ENCODE results near the gene TNFRSF19.

TNFRSF19 gene

DNA sequence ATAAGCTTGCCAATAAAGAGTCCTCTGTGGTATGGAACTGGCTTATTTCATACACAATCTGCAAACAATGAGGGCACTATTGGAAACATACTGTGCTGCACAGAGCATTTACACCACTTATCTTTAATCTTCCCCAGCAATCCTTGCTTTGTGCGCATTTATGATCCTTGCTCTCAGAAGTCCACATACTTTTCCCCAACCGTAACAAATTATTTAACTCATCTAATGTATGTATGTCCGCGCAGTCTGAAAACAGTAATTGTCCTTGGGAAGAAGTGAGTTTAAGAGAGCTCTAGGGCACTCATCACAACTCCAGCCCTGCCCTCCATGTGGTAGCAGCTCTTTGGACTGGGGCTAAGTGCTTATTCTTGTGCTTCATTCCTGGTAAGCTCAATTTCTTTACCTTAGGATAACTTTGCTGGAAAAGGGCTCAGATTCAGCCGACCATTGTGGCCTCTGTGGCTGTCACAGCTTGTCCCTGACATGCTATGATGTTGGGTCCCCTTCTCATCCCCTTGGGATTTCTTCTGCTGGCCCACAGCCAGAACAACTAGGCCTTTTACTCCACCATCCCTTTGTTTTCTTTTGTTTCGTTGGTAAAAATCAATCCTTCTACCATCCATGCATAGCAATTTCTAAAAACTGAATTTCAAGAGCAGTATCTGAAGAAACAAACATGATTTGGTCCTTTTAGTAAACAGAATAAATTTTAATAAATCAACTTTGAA lies 152.7 kb downstream of the TNFRSF19 start:
- DNase-seq (ENCODE audit: low read depth), result no peak

- no peak for DNase-seq (ENCODE audit: low read depth)
These were observed 153.3 kb downstream of the TNFRSF19 start for GRCh38 chr13:23723471-23723870.

DNA sequence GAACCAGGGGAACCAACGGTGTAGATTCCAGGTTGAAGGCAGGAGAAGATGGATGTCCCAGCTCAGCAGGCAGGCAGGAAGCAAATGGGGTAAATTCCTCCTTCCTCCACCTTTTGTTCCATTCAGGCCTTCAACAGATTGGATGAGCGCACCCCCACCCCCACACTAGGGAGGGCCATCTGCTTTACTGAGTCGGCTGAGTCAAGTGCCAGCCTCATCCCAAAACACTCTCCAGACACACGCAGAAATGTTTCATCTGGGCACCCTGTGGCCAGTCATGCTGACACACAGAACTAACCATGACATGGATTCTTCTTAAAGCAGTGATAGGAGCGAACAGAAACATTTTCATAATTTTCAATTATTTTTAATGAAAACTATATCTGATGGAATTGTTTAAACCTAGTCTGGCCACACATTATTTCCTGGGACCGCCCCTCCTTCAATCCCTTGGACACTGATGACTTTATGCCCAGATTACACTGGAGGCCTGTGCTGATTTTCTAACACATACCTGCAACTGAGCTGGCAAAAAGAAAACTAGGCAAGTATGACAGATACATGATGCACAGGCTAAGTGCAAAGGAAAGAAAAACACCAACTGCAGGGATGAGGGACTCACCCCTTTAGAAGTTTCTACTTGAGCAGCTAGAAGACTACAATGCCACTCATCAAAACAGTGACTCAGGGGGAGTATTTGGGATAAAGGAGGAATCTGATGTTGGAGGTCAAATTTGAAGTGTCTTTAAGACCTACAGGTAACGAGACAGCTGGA lies 154.2 kb downstream of the TNFRSF19 start:
- DNase-seq (ENCODE audit: low read depth), result no peak

All from T-helper 22 cell (primary cell).